ENCODE measurements around the gene LMTK3. TPM values are rescaled to one million over a fixed set of nuclear protein-coding genes. Genes with fewer than 3 reads are reported as not detected.
A peak's percentile ranks its signal among the peaks of the same experiment; 100 is the strongest.

Gene LMTK3
- total RNA-seq, 4 donors from 2014 or later = 0.17 to 0.57 (median 0.37) TPM

DNA sequence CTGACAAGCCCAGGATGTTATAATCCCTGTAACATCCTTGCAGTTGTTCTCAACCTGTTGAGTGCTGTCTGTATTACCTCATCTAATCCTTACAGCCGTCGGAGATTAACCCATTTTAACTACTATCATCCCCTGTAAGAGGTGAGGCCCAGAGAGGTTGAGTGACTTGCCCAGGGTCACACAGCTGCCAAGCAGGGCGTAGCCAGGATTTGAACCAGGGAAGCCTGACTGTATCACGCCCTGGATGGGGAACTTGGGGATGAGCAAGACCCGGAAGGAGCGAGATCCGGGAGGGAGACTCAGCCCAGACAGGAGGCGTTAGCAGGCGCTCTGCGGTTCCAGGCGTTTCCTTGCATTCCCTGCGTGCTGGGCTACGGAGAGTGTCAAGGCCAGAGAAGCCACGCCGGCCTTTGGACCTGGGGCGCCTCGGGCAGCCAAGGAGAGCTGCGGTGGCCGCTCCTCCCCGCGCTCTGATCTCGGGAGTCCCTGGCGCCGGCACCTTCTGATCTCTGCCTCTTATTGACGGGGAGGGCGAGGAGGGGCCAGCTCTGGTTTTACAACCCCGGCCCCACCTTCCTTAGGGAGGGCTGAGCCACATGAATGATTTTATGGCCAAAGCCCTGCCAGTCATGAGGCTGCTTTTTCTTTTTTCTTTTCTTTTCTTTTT is 46.5 kb upstream of the LMTK3 start:
- H3K36me3 ChIP-seq = no peaks in the 10 kb centered on the region
- no peak for DNase-seq (ENCODE audit: extremely low spot score)
- H3K4me3 ChIP-seq = peak overlapping the region in 2 of 4 donors; percentile 10 to 29
- H3K4me1 ChIP-seq = peaks cover 0 to 5% (median 2%) of the 10 kb centered on the region in 4 donors
- TF ChIP-seq, protein P1, sequence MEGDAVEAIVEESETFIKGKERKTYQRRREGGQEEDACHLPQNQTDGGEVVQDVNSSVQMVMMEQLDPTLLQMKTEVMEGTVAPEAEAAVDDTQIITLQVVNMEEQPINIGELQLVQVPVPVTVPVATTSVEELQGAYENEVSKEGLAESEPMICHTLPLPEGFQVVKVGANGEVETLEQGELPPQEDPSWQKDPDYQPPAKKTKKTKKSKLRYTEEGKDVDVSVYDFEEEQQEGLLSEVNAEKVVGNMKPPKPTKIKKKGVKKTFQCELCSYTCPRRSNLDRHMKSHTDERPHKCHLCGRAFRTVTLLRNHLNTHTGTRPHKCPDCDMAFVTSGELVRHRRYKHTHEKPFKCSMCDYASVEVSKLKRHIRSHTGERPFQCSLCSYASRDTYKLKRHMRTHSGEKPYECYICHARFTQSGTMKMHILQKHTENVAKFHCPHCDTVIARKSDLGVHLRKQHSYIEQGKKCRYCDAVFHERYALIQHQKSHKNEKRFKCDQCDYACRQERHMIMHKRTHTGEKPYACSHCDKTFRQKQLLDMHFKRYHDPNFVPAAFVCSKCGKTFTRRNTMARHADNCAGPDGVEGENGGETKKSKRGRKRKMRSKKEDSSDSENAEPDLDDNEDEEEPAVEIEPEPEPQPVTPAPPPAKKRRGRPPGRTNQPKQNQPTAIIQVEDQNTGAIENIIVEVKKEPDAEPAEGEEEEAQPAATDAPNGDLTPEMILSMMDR (IDR thresholded peaks at IDR 0.05) = no peak
- no peak for TF ChIP-seq POLR2AphosphoS5 (IDR thresholded peaks at IDR 0.05)
- no peak for TF ChIP-seq POLR2A (IDR thresholded peaks at IDR 0.05; ENCODE audit: low read depth)
- TF ChIP-seq EP300 (IDR thresholded peaks at IDR 0.05) = no peak
- intact Hi-C loops (cut with DNase I) = no loop called here
- WGBS = 23% methylated on average over 15 of the region's 27 CpGs
- H3K27me3 ChIP-seq = peaks cover 0 to 32% (median 3%) of the 10 kb centered on the region in 4 donors
- H3K27ac ChIP-seq (replicated peaks in 1 of 4) = no peak overlapping the region
- H3K9me3 ChIP-seq = no peaks in the 10 kb centered on the region

DNA sequence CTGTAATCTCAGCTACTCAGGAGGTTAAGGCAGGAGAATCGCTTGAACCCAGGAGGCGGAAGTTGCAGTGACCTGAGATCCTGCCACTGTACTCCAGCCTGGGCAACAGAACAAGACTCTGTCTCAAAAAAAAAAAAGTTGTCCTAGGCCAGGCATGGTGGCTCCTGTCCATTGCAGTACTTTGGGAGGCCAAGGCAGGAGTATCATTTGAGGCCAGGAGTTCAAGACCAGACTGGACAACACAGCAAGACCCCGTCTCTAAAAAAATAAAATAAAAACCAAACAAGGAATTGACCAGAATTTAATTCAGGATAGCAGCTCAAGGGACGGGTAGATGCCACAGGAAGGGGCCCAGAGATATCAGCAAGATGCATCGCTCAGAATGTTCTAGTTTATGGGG is 45.2 kb upstream of the LMTK3 start:
- Histone ChIP-seq H3K9me3 (no peaks in the 10 kb centered on the region), H3K4me1 (peaks cover 0 to 5% (median 2%) of the 10 kb centered on the region in 4 donors), H3K27ac (replicated peaks in 1 of 4) (no peak overlapping the region), H3K27me3 (peaks cover 0 to 45% (median 3%) of the 10 kb centered on the region in 4 donors), H3K4me3 (no peak overlapping the region), H3K36me3 (no peaks in the 10 kb centered on the region)
- WGBS = 98% methylated on average over 5 of the region's 5 CpGs
- no peak for TF ChIP-seq EP300 (IDR thresholded peaks at IDR 0.05)
- TF ChIP-seq POLR2AphosphoS5 (IDR thresholded peaks at IDR 0.05) = no peak
- TF ChIP-seq POLR2A (IDR thresholded peaks at IDR 0.05; ENCODE audit: low read depth) = no peak
- TF ChIP-seq, protein P1 (IDR thresholded peaks at IDR 0.05) = no peak
- DNase-seq (ENCODE audit: extremely low spot score) = no peak
- intact Hi-C loops (cut with DNase I) = no loop called here

DNA sequence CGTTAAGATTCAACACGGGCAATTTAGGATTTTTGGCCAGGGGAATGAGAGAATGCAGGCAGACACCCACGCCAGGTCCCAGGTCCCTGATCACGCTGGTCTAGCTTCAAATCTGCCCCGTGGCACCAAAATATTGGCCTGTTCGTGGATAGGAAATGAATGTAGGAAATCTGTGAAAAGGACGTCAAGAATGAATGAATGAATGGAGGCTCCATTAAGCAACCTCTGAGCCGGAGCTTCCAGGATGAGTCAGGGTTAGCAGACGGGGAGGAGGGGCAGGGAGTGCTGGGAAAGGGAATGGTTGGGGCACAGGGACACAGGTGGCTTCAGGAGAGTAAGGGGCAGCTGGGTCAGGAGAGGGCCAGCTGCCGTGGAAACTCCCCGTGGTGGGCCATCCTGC is 44.5 kb upstream of the LMTK3 start:
- Histone ChIP-seq H3K27me3 (peaks cover 0 to 49% (median 3%) of the 10 kb centered on the region in 4 donors), H3K4me1 (peaks cover 0 to 5% (median 2%) of the 10 kb centered on the region in 4 donors), H3K9me3 (no peaks in the 10 kb centered on the region), H3K36me3 (no peaks in the 10 kb centered on the region), H3K4me3 (no peak overlapping the region), H3K27ac (replicated peaks in 1 of 4) (no peak overlapping the region)
- intact Hi-C loops (cut with DNase I) = no loop called here
- 62% methylated on average over 11 of the region's 11 CpGs for WGBS
- no peak for DNase-seq (ENCODE audit: extremely low spot score)
- TF ChIP-seq POLR2AphosphoS5 (IDR thresholded peaks at IDR 0.05) (no peak), POLR2A (IDR thresholded peaks at IDR 0.05; ENCODE audit: low read depth) (no peak), EP300 (IDR thresholded peaks at IDR 0.05) (no peak)
- TF ChIP-seq, protein P1 (IDR thresholded peaks at IDR 0.05) = no peak

DNA sequence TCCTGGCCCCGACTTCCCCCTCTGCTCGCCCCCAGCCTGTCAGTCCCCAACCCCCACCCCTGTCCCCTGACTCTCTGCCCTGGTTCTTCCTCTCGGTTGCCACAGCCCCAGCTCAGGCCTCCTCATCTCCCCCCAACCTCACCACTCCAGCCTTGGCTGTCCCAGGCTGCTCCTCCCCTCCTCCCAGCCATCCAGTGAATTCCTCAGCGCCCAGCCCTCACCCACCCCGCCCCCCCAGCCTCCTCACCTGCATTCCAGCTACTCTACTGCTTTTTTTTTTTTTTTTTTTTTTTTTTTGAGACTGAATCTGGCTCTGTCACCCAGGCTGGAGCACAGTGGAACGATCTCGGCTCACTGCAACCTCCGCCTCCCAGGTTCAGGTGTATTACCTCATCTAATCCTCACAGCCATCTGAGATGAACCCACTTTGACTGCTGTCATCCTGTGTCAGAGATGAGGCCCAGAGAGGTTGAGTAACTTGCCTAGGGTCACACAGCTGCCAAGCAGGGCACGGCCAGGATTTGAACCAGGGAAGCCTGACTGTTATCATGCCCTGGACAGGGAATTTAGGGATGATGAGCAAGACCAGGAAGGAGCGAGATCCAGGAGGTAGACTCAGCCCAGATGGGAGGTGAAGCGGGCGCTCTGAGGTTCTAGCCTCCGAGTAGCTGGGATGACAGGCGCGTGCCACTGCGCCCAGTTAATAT is 42.9 kb upstream of the LMTK3 start:
- no peak for TF ChIP-seq EP300 (IDR thresholded peaks at IDR 0.05)
- TF ChIP-seq, protein P1 (IDR thresholded peaks at IDR 0.05) = no peak
- no peak for TF ChIP-seq POLR2A (IDR thresholded peaks at IDR 0.05; ENCODE audit: low read depth)
- no peak for TF ChIP-seq POLR2AphosphoS5 (IDR thresholded peaks at IDR 0.05)
- no peaks in the 10 kb centered on the region for H3K9me3 ChIP-seq
- intact Hi-C loops (cut with DNase I) = no loop called here
- H3K4me3 ChIP-seq = no peak overlapping the region
- DNase-seq (ENCODE audit: extremely low spot score) = no peak
- H3K36me3 ChIP-seq = no peaks in the 10 kb centered on the region
- H3K27me3 ChIP-seq = peaks cover 0 to 43% (median 3%) of the 10 kb centered on the region in 4 donors
- peaks cover 0 to 5% (median 2%) of the 10 kb centered on the region in 4 donors for H3K4me1 ChIP-seq
- no peak overlapping the region for H3K27ac ChIP-seq (replicated peaks in 1 of 4)
- 77% methylated on average over 15 of the region's 16 CpGs for WGBS
